Keratinocyte (primary cell): ENCODE data around the gene ATP2B2. TPM values are rescaled to one million over a fixed set of nuclear protein-coding genes. Genes with fewer than 3 reads are reported as not detected.

Source experiments
- DNase-seq: peaks from one replicate; pipeline ENCODE4 v3.0.0-alpha.2; 2011; ENCODE audit warnings: low read depth, missing footprints, low spot score
- FAIRE-seq: peaks from 2 replicates; lab custom pipeline; 2011; peaks lifted over from hg19 to GRCh38; lab: Jason Lieb, UNC
- H2AFZ ChIP-seq: 2 replicates; pipeline ENCODE4 v1.6.0; 2012; ENCODE audit warnings: low read length, control low read depth, inconsistent platforms; ENCODE audit not compliant: control insufficient read depth
- H3K27ac ChIP-seq: 2 replicates; pipeline ENCODE4 v1.5.1; 2011; ENCODE audit warnings: low read length; ENCODE audit not compliant: control insufficient read depth, insufficient read depth
- H3K27me3 ChIP-seq: 3 replicates; pipeline ENCODE4 v1.6.0; 2011; ENCODE audit warnings: low read length; ENCODE audit not compliant: control insufficient read depth, insufficient read depth; ENCODE audit errors: extremely low read depth
- H3K36me3 ChIP-seq, 2 experiments: 2 replicates in 1 of 2; 3 replicates in 1 of 2; pipeline ENCODE4 v1.5.1; 2011; ENCODE audit warnings: low read length in 2 of 2, mild to moderate bottlenecking in 1 of 2; ENCODE audit not compliant: control insufficient read depth in 2 of 2, insufficient read depth in 2 of 2; ENCODE audit errors: extremely low read depth in 1 of 2
- H3K4me1 ChIP-seq: 3 replicates; pipeline ENCODE4 v1.5.1; 2011; ENCODE audit warnings: low read length; ENCODE audit not compliant: control insufficient read depth, insufficient read depth; ENCODE audit errors: extremely low read depth
- H3K4me2 ChIP-seq: 3 replicates; pipeline ENCODE4 v1.6.0; 2011; ENCODE audit warnings: low read depth, low read length; ENCODE audit not compliant: control insufficient read depth, insufficient read depth; ENCODE audit errors: extremely low read depth
- H3K4me3 ChIP-seq, 3 experiments: fragments of 200-600 bp in 1 of 3; sonication (generic) in 1 of 3; 2 replicates in 2 of 3; 3 replicates in 1 of 3; pipeline ENCODE4 v1.5.1; 2011 to 2016; ENCODE audit warnings: low read length in 3 of 3, mild to moderate bottlenecking in 3 of 3, control low read depth in 2 of 3, inconsistent platforms in 1 of 3, low read depth in 1 of 3, mixed read lengths in 1 of 3, mixed run types in 1 of 3, moderate library complexity in 1 of 3; ENCODE audit not compliant: control insufficient read depth in 2 of 3, insufficient read depth in 2 of 3; ENCODE audit errors: extremely low read depth in 1 of 3
- H3K79me2 ChIP-seq: 2 replicates; pipeline ENCODE4 v1.6.0; 2012; ENCODE audit warnings: low read length; ENCODE audit not compliant: control insufficient read depth, insufficient read depth
- H3K9ac ChIP-seq: 3 replicates; pipeline ENCODE4 v1.6.0; 2011; ENCODE audit warnings: low read length; ENCODE audit not compliant: control insufficient read depth, insufficient read depth; ENCODE audit errors: extremely low read depth
- H3K9me1 ChIP-seq: 3 replicates; pipeline ENCODE4 v1.6.0; 2011; ENCODE audit warnings: low read length; ENCODE audit not compliant: control insufficient read depth, insufficient read depth; ENCODE audit errors: extremely low read depth
- H3K9me3 ChIP-seq: 2 replicates; pipeline ENCODE4 v1.5.1; 2012; ENCODE audit warnings: low read depth, low read length; ENCODE audit not compliant: control insufficient read depth
- H4K20me1 ChIP-seq: 3 replicates; pipeline ENCODE4 v1.6.0; 2011; ENCODE audit warnings: low read length; ENCODE audit not compliant: control insufficient read depth, insufficient read depth; ENCODE audit errors: extremely low read depth
- CTCF ChIP-seq, 3 experiments: IDR thresholded peaks in 1 of 3; conservative IDR thresholded peaks in 1 of 3; optimal IDR thresholded peaks in 1 of 3; 2 replicates in 2 of 3; 3 replicates in 1 of 3; pipeline versions ENCODE3 to v1.5.1; 2011; ENCODE audit warnings: low read length in 3 of 3, mild to moderate bottlenecking in 3 of 3, moderate library complexity in 2 of 3, control low read depth in 1 of 3, inconsistent platforms in 1 of 3; ENCODE audit not compliant: insufficient read depth in 2 of 3; ENCODE audit errors: extremely low read depth in 1 of 3
- EZH2 ChIP-seq: IDR thresholded peaks from one replicate; pipeline ENCODE4 v1.6.1; 2012; ENCODE audit warnings: inconsistent platforms, mild to moderate bottlenecking, low read length, moderate library complexity
- dilution Hi-C: fragments of 300-500 bp; cut with MboI; formaldehyde crosslinking; loops from one replicate; pipeline ENCODE4 v1.7.0; 2020; ENCODE audit warnings: low sequenced_read_pairs; ENCODE audit not compliant: extremely low pct_ligation_motif_present
- polyA plus RNA-seq, 5 experiments: library from polyadenylated mRNA; depleted of rRNA in 3 of 5; stranded (reverse) in 3 of 5; stranded (forward) in 1 of 5; unstranded in 1 of 5; fragments of >200 nt; gene quantifications; 1 replicate in 1 of 5; 2 replicates in 3 of 5; 3 replicates in 1 of 5; pipeline versions ENCODE4 v1.2.1 to v1.2.3, GENCODE V29; 2011 to 2012; ENCODE audit warnings: missing spikeins in 2 of 5, low read depth in 1 of 5, low replicate concordance in 1 of 5

The ATP2B2 gene
- polyA plus RNA-seq, 1 donor (not counting 4 experiments of a cell fraction or from before 2014, with no cell fraction given) = not detected

DNA sequence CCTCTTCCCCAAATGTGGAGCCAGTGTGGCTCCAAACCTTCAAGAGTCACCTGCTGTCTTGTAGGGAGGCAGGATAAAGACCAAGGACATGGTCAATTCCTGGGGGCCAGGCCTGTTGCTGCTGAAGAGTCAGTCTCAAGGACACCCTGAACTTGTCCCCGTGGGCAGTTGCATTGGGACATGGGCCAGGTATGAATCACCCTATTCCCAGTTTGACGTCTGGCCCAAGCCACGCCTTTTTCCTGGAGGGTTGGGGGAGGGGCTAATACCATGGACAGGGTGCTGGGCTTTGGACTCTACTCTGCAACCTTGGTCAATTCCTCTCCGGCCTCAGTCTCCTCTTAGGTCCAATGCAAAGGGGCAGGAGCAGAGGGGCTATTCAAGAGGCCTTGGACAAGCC lies 10.4 kb downstream of the ATP2B2 start:
- H2AFZ ChIP-seq = no peak overlapping the region
- H3K36me3 ChIP-seq = no peaks in the 10 kb centered on the region
- H3K4me1 ChIP-seq = peaks cover 2% of the 10 kb centered on the region
- no peak overlapping the region for H3K4me3 ChIP-seq
- dilution Hi-C loops = no loop called here
- no peaks in the 10 kb centered on the region for H4K20me1 ChIP-seq
- no peaks in the 10 kb centered on the region for H3K79me2 ChIP-seq
- no peaks in the 10 kb centered on the region for H3K9me3 ChIP-seq
- peaks cover 23% of the 10 kb centered on the region for H3K27me3 ChIP-seq
- FAIRE-seq (no peak), DNase-seq (no peak)
- H3K9ac ChIP-seq = no peak overlapping the region
- no peak overlapping the region for H3K4me2 ChIP-seq
- H3K9me1 ChIP-seq = no peaks in the 10 kb centered on the region
- H3K27ac ChIP-seq = no peak overlapping the region
- TF ChIP-seq CTCF (optimal IDR thresholded peaks at IDR 0.05 in 1 of 3, IDR thresholded peaks at IDR 0.05 in 1 of 3, conservative IDR thresholded peaks at IDR 0.05 in 1 of 3; ENCODE audit: extremely low read depth in 1 of 3, insufficient read depth in 2 of 3, low read length in 3 of 3) (no peak), EZH2 (no peak)

DNA sequence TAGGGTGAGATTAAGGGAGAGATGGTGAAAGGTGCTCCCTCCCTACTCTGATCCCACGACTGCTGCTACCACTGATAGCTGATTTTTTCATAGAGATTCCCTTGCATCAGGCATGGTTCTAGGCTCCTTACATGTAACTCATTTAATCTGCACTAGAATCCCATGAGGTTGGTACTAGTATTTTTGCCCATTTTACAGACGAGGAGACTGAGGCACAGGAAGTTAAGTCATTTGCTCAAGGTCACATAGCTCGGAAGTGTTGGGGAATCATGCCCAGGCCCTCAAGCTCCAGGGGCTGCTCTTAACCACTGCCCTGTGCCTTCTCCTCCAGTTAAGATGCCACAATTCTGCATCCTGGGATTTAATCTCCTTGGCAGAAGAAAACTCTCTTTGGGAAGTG lies 11.2 kb downstream of the ATP2B2 start:
- FAIRE-seq (no peak), DNase-seq (no peak)
- no peak overlapping the region for H3K4me3 ChIP-seq
- no peaks in the 10 kb centered on the region for H4K20me1 ChIP-seq
- no peak overlapping the region for H2AFZ ChIP-seq
- H3K27ac ChIP-seq = no peak overlapping the region
- no peak overlapping the region for H3K4me2 ChIP-seq
- H3K27me3 ChIP-seq = peaks cover 29% of the 10 kb centered on the region
- no peaks in the 10 kb centered on the region for H3K36me3 ChIP-seq
- no peaks in the 10 kb centered on the region for H3K9me3 ChIP-seq
- no peak for TF ChIP-seq CTCF (optimal IDR thresholded peaks at IDR 0.05 in 1 of 3, IDR thresholded peaks at IDR 0.05 in 1 of 3, conservative IDR thresholded peaks at IDR 0.05 in 1 of 3; ENCODE audit: extremely low read depth in 1 of 3, insufficient read depth in 2 of 3, low read length in 3 of 3)
- TF ChIP-seq EZH2 = no peak
- H3K4me1 ChIP-seq = peaks cover 2% of the 10 kb centered on the region
- no peak overlapping the region for H3K9ac ChIP-seq
- H3K79me2 ChIP-seq = no peaks in the 10 kb centered on the region
- H3K9me1 ChIP-seq = no peaks in the 10 kb centered on the region
- dilution Hi-C loops = no loop called here
